PC-3 (cell line): ENCODE data around the gene FKBP3. TPM values are rescaled to one million over a fixed set of nuclear protein-coding genes. Genes with fewer than 3 reads are reported as not detected.

Experiments used
- ATAC-seq: fragments of 200-7000 bp; cut with Tn5 transposase; 2 replicates; pipeline ENCODE4 v1.9.1; 2020; ENCODE audit warnings: mild to moderate bottlenecking, moderate library complexity
- BruUV-seq: library from RNA; stranded (reverse); fragments of 400-500 nt; replicated peaks from 2 replicates; lab custom pipeline; 2021; lab: Mats Ljungman, UMichigan
- CTCF ChIA-PET: fragments of 300-600 bp; sonication (Branson Sonifier 250); formaldehyde crosslinking; loops from one replicate; lab custom pipeline; 2022; ENCODE audit warnings: antibody characterized with exemption; lab: Charles Lee
- POLR2A ChIA-PET: fragments of 300-600 bp; sonication (Branson Sonifier 250); formaldehyde crosslinking; loops from one replicate; lab custom pipeline; 2022; ENCODE audit warnings: antibody characterized with exemption; ENCODE audit not compliant: unreplicated experiment; lab: Charles Lee
- DNase-seq: peaks from one replicate; pipeline ENCODE4 v3.0.0-alpha.2; 2015
- H2AFZ ChIP-seq: fragments of 300-600 bp; sonication (generic); 2 replicates; pipeline ENCODE4 v1.6.0; 2016; ENCODE audit warnings: antibody characterized with exemption, low read length
- H3F3A ChIP-seq: fragments of 300-600 bp; sonication (generic); one replicate; pipeline ENCODE4 v1.6.0; 2017; ENCODE audit warnings: antibody characterized with exemption, low read length, control low read depth, mild to moderate bottlenecking; ENCODE audit not compliant: unreplicated experiment
- H3K27ac ChIP-seq: fragments of 300-600 bp; sonication (generic); 2 replicates; pipeline ENCODE4 v1.5.1; 2016; ENCODE audit warnings: mild to moderate bottlenecking, low read length
- H3K27me3 ChIP-seq: fragments of 300-600 bp; sonication (generic); 2 replicates; pipeline ENCODE4 v1.6.1; 2016; ENCODE audit warnings: low read length, mixed read lengths
- H3K36me3 ChIP-seq: fragments of 300-600 bp; sonication (generic); 2 replicates; pipeline ENCODE4 v1.6.1; 2016; ENCODE audit warnings: low read depth, mixed run types, low read length, mixed read lengths
- H3K4me1 ChIP-seq: fragments of 300-600 bp; sonication (generic); 2 replicates; pipeline ENCODE4 v1.5.1; 2016; ENCODE audit warnings: low read length; ENCODE audit not compliant: insufficient read depth
- H3K4me2 ChIP-seq: fragments of 300-600 bp; sonication (generic); 2 replicates; pipeline ENCODE4 v1.6.0; 2016; ENCODE audit warnings: low read length
- H3K4me3 ChIP-seq: fragments of 300-600 bp; sonication (generic); 2 replicates; pipeline ENCODE4 v1.5.1; 2016; ENCODE audit warnings: mild to moderate bottlenecking, low read length, mixed read lengths
- H3K79me2 ChIP-seq: fragments of 300-600 bp; sonication (generic); 2 replicates; pipeline ENCODE4 v1.6.1; 2017; ENCODE audit warnings: low read length, mixed read lengths
- H3K9ac ChIP-seq: fragments of 300-600 bp; sonication (generic); 2 replicates; pipeline ENCODE4 v1.6.0; 2016; ENCODE audit warnings: mild to moderate bottlenecking, low read length
- H3K9me2 ChIP-seq: fragments of 300-600 bp; sonication (generic); replicated peaks from 2 replicates; pipeline ENCODE4 v1.6.1; 2016; ENCODE audit warnings: mixed run types, low read length, mixed read lengths
- H3K9me3 ChIP-seq: fragments of 300-600 bp; sonication (generic); 2 replicates; pipeline ENCODE4 v1.6.1; 2016; ENCODE audit warnings: low read length, mixed read lengths
- H4K20me1 ChIP-seq: fragments of 300-600 bp; sonication (generic); 2 replicates; pipeline ENCODE4 v1.6.1; 2016; ENCODE audit warnings: low read length, mixed read lengths
- CTCF ChIP-seq: fragments of 300-600 bp; sonication (generic); conservative IDR thresholded peaks from 2 replicates; pipeline ENCODE4 v1.5.1; 2017; ENCODE audit warnings: antibody characterized with exemption, low read depth, mild to moderate bottlenecking, low read length
- EZH2 ChIP-seq: fragments of 300-600 bp; sonication (generic); IDR thresholded peaks from one replicate; pipeline ENCODE4 v1.6.1; 2017; ENCODE audit warnings: antibody characterized with exemption, mild to moderate bottlenecking, low read length; ENCODE audit not compliant: unreplicated experiment
- EZH2phosphoT487 ChIP-seq: fragments of 300-600 bp; sonication (generic); IDR thresholded peaks from 2 replicates; pipeline ENCODE4 v1.6.1; 2018; ENCODE audit warnings: mild to moderate bottlenecking, antibody characterized with exemption, low read length, borderline replicate concordance
- intact Hi-C: fragments of 100-400 bp; cut with micrococcal nuclease; formaldehyde crosslinking; loops from 2 replicates; pipeline ENCODE4 v1.9.0; 2023
- total RNA-seq: library from RNA; depleted of rRNA; stranded (reverse); fragments of >200 nt; gene quantifications from 2 replicates; pipeline ENCODE4 v1.2.3, GENCODE V29; 2014

FKBP3 gene
- total RNA-seq, 1 experiment from 2014 or later: 53.7 TPM

- CTCF ChIA-PET: no interaction called here
- Histone ChIP-seq H3F3A (no peaks in the 10 kb centered on the region), H3K27ac (peak overlapping the region; percentile 27), H2AFZ (peak overlapping the region; percentile 80), H3K9me2 (no peaks in the 10 kb centered on the region), H3K79me2 (peaks cover 65% of the 10 kb centered on the region), H3K9ac (peak overlapping the region; percentile 90), H3K4me1 (peaks cover 13% of the 10 kb centered on the region), H3K27me3 (no peaks in the 10 kb centered on the region), H3K4me2 (peak overlapping the region; percentile 89), H3K9me3 (no peaks in the 10 kb centered on the region), H4K20me1 (peaks cover 14% of the 10 kb centered on the region), H3K4me3 (peak overlapping the region; percentile 97), H3K36me3 (peaks cover 8% of the 10 kb centered on the region; the same call in 1 of the 2 replicates)
- TSS peak; percentile 73 for BruUV-seq
- ATAC-seq (peak; percentile 5), DNase-seq (no peak)
- intact Hi-C loops: loop anchor here (1.0 to 2.0 kb wide), 7 partner anchors 19 to 236 kb away; partner anchors contain the start of genes MIS18BP1 and TOGARAM1
- POLR2A ChIA-PET: interaction anchor here (1.0 kb wide), 1 partner anchor 172 kb away, joined by 3 read pairs; the partner anchor contains the start of genes KLHL28 and TOGARAM1
- no peak for TF ChIP-seq EZH2phosphoT487
- no peak for TF ChIP-seq EZH2
- no peak for TF ChIP-seq CTCF
These were observed 614 bp downstream of the FKBP3 start for GRCh38 chr14:45133683-45134050.

GRCh38 chr14:45128963-45129629 lies 5.2 kb downstream of the FKBP3 start:
- ChIA-PET POLR2A (interaction anchor here (0.6 kb wide), 1 partner anchor 63 kb away, joined by 4 read pairs; no protein-coding TSS in a partner anchor), CTCF (no interaction called here)

More at GRCh38 chr14:45128963-45129629, 5.2 kb downstream of the FKBP3 start:
- DNase-seq: no peak
- no peaks in the 10 kb centered on the region; the same call in 1 of the 2 replicates for H4K20me1 ChIP-seq
- H3K9ac ChIP-seq: no peak overlapping the region
- no TSS peak for BruUV-seq
- no peaks in the 10 kb centered on the region for H3F3A ChIP-seq
- no peak overlapping the region for H2AFZ ChIP-seq
- H3K4me2 ChIP-seq: no peak overlapping the region
- peaks cover 36% of the 10 kb centered on the region for H3K79me2 ChIP-seq
- no peaks in the 10 kb centered on the region for H3K27me3 ChIP-seq
- H3K9me3 ChIP-seq: no peaks in the 10 kb centered on the region
- ATAC-seq: no peak
- H3K36me3 ChIP-seq: peaks cover 24% of the 10 kb centered on the region
- intact Hi-C loops: no loop called here
- H3K4me1 ChIP-seq: no peaks in the 10 kb centered on the region
- H3K27ac ChIP-seq: no peak overlapping the region
- no peaks in the 10 kb centered on the region for H3K9me2 ChIP-seq
- TF ChIP-seq EZH2phosphoT487: no peak
- no peak for TF ChIP-seq CTCF
- TF ChIP-seq EZH2: no peak
- H3K4me3 ChIP-seq: no peak overlapping the region
